Tibial artery (tissue), 4 donors: ENCODE measurements around the gene GRAMD1B.

ENCODE experiments used
- DNase-seq, 2 donors: peaks; one replicate each; pipeline ENCODE4 v3.0.0-alpha.2; 2019
- H3K27ac ChIP-seq, 2 donors: fragments of 200-600 bp; sonication (generic) in 1 of 2; 1 replicate in 1 of 2; 2 replicates in 1 of 2; pipeline ENCODE4 v1.5.1; 2018 to 2019; ENCODE audit warnings: mild to moderate bottlenecking in 1 of 2
- H3K27me3 ChIP-seq, 2 donors: fragments of 200-600 bp; sonication (generic) in 1 of 2; one replicate each; pipeline versions ENCODE4 v1.5.1 to v1.6.0; 2016 to 2019
- H3K36me3 ChIP-seq, 3 donors: fragments of 200-600 bp; sonication (generic) in 2 of 3; one replicate each; pipeline ENCODE4 v1.5.1; 2016 to 2019; ENCODE audit warnings: mild to moderate bottlenecking in 2 of 3
- H3K4me1 ChIP-seq, 4 donors: fragments of 200-600 bp; sonication (generic) in 2 of 4; 1 replicate in 3 of 4; 2 replicates in 1 of 4; pipeline ENCODE4 v1.5.1; 2016 to 2019
- H3K4me3 ChIP-seq, 2 donors: fragments of 200-600 bp; sonication (generic) in 1 of 2; 1 replicate in 1 of 2; 2 replicates in 1 of 2; pipeline ENCODE4 v1.5.1; 2018 to 2019; ENCODE audit warnings: mild to moderate bottlenecking in 2 of 2
- H3K9me3 ChIP-seq, 3 donors: fragments of 200-600 bp; sonication (generic) in 1 of 3; one replicate each; pipeline ENCODE4 v1.5.1; 2016 to 2019
- CTCF ChIP-seq, 2 experiments: fragments of 200-600 bp in 1 of 2; fragments of 450-650 bp in 1 of 2; IDR thresholded peaks; one replicate each; pipeline ENCODE4 v1.5.1; 2017 to 2019; ENCODE audit warnings: antibody characterized with exemption in 2 of 2, mild to moderate bottlenecking in 1 of 2, moderate library complexity in 1 of 2
- intact Hi-C: fragments of 100-400 bp; cut with DNase I; formaldehyde crosslinking; loops from one replicate; pipeline ENCODE4 v1.15.0; 2023; ENCODE audit warnings: low total_unique reads

GRAMD1B gene

GRCh38 chr11:123494195-123495050, 64.4 kb downstream of the GRAMD1B start:
- Histone ChIP-seq H3K27me3 (peaks cover 0 to 3% of the 10 kb centered on the region in 2 donors), H3K4me1 (no peaks in the 10 kb centered on the region), H3K9me3 (no peaks in the 10 kb centered on the region), H3K27ac (no peak overlapping the region), H3K36me3 (no peaks in the 10 kb centered on the region), H3K4me3 (no peak overlapping the region)
- DNase-seq = no peak
- no peak for TF ChIP-seq CTCF (IDR thresholded peaks at IDR 0.05)
- intact Hi-C loops = no loop called here

- DNase-seq = no peak
- no peaks in the 10 kb centered on the region for H3K36me3 ChIP-seq
- no peak overlapping the region for H3K27ac ChIP-seq
- H3K27me3 ChIP-seq = no peaks in the 10 kb centered on the region
- intact Hi-C loops = no loop called here
- TF ChIP-seq CTCF (IDR thresholded peaks at IDR 0.05) = no peak
- no peaks in the 10 kb centered on the region for H3K4me1 ChIP-seq
- no peaks in the 10 kb centered on the region for H3K9me3 ChIP-seq
- no peak overlapping the region for H3K4me3 ChIP-seq
Observed at GRCh38 chr11:123504401-123504800, 74.3 kb downstream of the GRAMD1B start.

GRCh38 chr11:123505546-123506299, 75.7 kb downstream of the GRAMD1B start:
- Histone ChIP-seq H3K27me3 (peaks cover 0 to 8% of the 10 kb centered on the region in 2 donors), H3K4me1 (no peaks in the 10 kb centered on the region), H3K9me3 (no peaks in the 10 kb centered on the region), H3K27ac (no peak overlapping the region), H3K36me3 (no peaks in the 10 kb centered on the region), H3K4me3 (no peak overlapping the region)
- intact Hi-C loops = no loop called here
- DNase-seq = no peak
- TF ChIP-seq CTCF (IDR thresholded peaks at IDR 0.05) = no peak

GRCh38 chr11:123507043-123507442, 77.0 kb downstream of the GRAMD1B start:
- DNase-seq = no peak
- Histone ChIP-seq H3K36me3 (no peaks in the 10 kb centered on the region), H3K27ac (no peak overlapping the region), H3K9me3 (no peaks in the 10 kb centered on the region), H3K4me3 (no peak overlapping the region), H3K27me3 (peaks cover 0 to 12% of the 10 kb centered on the region in 2 donors), H3K4me1 (no peaks in the 10 kb centered on the region)
- intact Hi-C loops = no loop called here
- no peak for TF ChIP-seq CTCF (IDR thresholded peaks at IDR 0.05)

GRCh38 chr11:123509737-123510578, 79.9 kb downstream of the GRAMD1B start:
- no peaks in the 10 kb centered on the region for H3K36me3 ChIP-seq
- intact Hi-C loops = loop anchor here (2.0 kb wide), 1 partner anchor 55 kb away; no protein-coding TSS in a partner anchor
- TF ChIP-seq CTCF (IDR thresholded peaks at IDR 0.05) = no peak
- no peaks in the 10 kb centered on the region for H3K4me1 ChIP-seq
- no peak overlapping the region for H3K4me3 ChIP-seq
- no peak for DNase-seq
- peaks cover 0 to 20% of the 10 kb centered on the region in 2 donors for H3K27me3 ChIP-seq
- H3K27ac ChIP-seq = no peak overlapping the region
- H3K9me3 ChIP-seq = no peaks in the 10 kb centered on the region
